Aorta (tissue), 5 donors: Measurements from ENCODE around the gene ABCC4. TPM values are rescaled to one million over a fixed set of nuclear protein-coding genes. Genes with fewer than 3 reads are reported as not detected.

Source experiments
- ATAC-seq: fragments of 200-7000 bp; cut with Tn5 transposase; one replicate; pipeline ENCODE4 v1.9.1; 2022; ENCODE audit warnings: moderate library complexity; ENCODE audit not compliant: low FRiP score
- DNase-seq, 2 donors: peaks; one replicate each; pipeline ENCODE4 v3.0.0-alpha.2; 2020
- H3K27ac ChIP-seq, 2 donors: one replicate each; pipeline ENCODE4 v1.5.1; 2013; ENCODE audit warnings: low read length in 2 of 2, mild to moderate bottlenecking in 2 of 2, moderate library complexity in 2 of 2, control low read depth in 1 of 2, inconsistent platforms in 1 of 2, low read depth in 1 of 2
- H3K27me3 ChIP-seq, 2 donors: one replicate each; pipeline ENCODE4 v1.6.1; 2013; ENCODE audit warnings: control low read depth in 1 of 2, low read length in 1 of 2, mild to moderate bottlenecking in 1 of 2, moderate library complexity in 1 of 2; ENCODE audit not compliant: insufficient read depth in 2 of 2, control insufficient read depth in 1 of 2
- H3K36me3 ChIP-seq, 2 donors: one replicate each; pipeline ENCODE4 v1.6.1; 2013; ENCODE audit warnings: control low read depth in 1 of 2, low read length in 1 of 2, mild to moderate bottlenecking in 1 of 2; ENCODE audit not compliant: insufficient read depth in 2 of 2, control insufficient read depth in 1 of 2
- H3K4me1 ChIP-seq, 2 donors: one replicate each; pipeline ENCODE4 v1.6.1; 2013; ENCODE audit warnings: low read length in 2 of 2, control low read depth in 1 of 2, mild to moderate bottlenecking in 1 of 2, moderate library complexity in 1 of 2; ENCODE audit not compliant: insufficient read depth in 2 of 2, control insufficient read depth in 1 of 2
- H3K4me3 ChIP-seq, 2 donors: one replicate each; pipeline ENCODE4 v1.5.1; 2013; ENCODE audit warnings: low read length in 2 of 2, control low read depth in 1 of 2, mild to moderate bottlenecking in 1 of 2
- H3K9me3 ChIP-seq: one replicate; pipeline ENCODE4 v1.6.1; 2013; ENCODE audit warnings: mild to moderate bottlenecking, low read length; ENCODE audit not compliant: control insufficient read depth
- WGBS, 2 donors: extraction: QIAGEN DNeasy Blood & Tissue Kit; methylation state at CpG; one replicate each; pipeline ENCODE4 v1.1.7; 2013; 5-methylcytosine and 5-hydroxymethylcytosine counted together
- intact Hi-C, 2 donors: fragments of 100-400 bp; cut with DNase I; formaldehyde crosslinking; loops; one replicate each; pipeline versions ENCODE4 v1.14.2 to v1.15.0; 2022
- polyA plus RNA-seq, 2 donors: library from polyadenylated mRNA; stranded (reverse); fragments of 200-250 nt; gene quantifications; one replicate each; pipeline ENCODE4 v1.2.3, GENCODE V29; 2013
- total RNA-seq, 2 donors: library from RNA; stranded (reverse); fragmentation: NEBNext Ultra II Directional; extraction: Animal tissue kit (Norgen Biotek cat#: 25700); gene quantifications; one replicate each; pipeline ENCODE4 v1.2.1, GENCODE V29; 2021
- donor health status: healthy with polysubstance abuse.
- donor health status: Bipolar disorder and iron deficiency.
- donor health status: DM: no; HTN: no; CAD: no.
- donor health status: DM: no; HTN: no; CAD: no.
- donor health status: DM: yes; HTN: yes; CAD: no.

ABCC4 gene
- total and polyA plus RNA-seq, 4 donors, result 0.38 to 18.6 (median 5.9) TPM

- Histone ChIP-seq H3K27ac (no peak overlapping the region), H3K36me3 (no peaks in the 10 kb centered on the region), H3K27me3 (peaks cover 0 to 1% of the 10 kb centered on the region in 2 donors), H3K9me3 (no peaks in the 10 kb centered on the region), H3K4me1 (no peaks in the 10 kb centered on the region), H3K4me3 (no peak overlapping the region)
- intact Hi-C loops, result no loop called here
- WGBS, 2 donors, result 80 to 86% methylated on average over 7 of the region's 7 CpGs
- ATAC-seq (no peak), DNase-seq (no peak)
Measured at GRCh38 chr13:95058680-95059079, 242.6 kb downstream of the ABCC4 start.

DNA sequence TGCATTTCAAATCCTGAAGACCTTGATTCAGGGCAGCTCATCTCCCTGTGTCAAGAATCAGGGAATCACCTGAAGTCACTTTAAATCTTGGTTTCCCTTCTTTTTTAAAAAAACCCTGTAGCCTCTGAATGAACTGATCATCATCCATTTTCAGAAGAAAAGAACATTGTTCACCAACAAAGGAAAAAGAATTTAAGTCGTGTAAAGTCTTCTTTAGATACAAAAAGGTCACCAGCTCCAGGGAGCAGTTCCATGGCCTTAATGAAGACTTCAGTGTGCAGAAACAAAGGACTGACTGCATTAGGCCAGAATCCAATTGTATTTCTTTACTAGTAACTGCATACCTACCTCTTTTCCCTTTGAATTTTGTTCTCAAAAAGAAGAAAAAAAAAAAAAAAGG lies 245.0 kb downstream of the ABCC4 start:
- no peak for ATAC-seq
- no peaks in the 10 kb centered on the region for H3K9me3 ChIP-seq
- no peaks in the 10 kb centered on the region for H3K36me3 ChIP-seq
- no peak for DNase-seq
- no peak overlapping the region for H3K27ac ChIP-seq
- no peaks in the 10 kb centered on the region for H3K4me1 ChIP-seq
- 45 to 47% methylated on average over 1 of the region's 1 CpG for WGBS, 2 donors
- intact Hi-C loops, result no loop called here
- H3K27me3 ChIP-seq, result peaks cover 0 to 1% of the 10 kb centered on the region in 2 donors
- no peak overlapping the region for H3K4me3 ChIP-seq

DNA sequence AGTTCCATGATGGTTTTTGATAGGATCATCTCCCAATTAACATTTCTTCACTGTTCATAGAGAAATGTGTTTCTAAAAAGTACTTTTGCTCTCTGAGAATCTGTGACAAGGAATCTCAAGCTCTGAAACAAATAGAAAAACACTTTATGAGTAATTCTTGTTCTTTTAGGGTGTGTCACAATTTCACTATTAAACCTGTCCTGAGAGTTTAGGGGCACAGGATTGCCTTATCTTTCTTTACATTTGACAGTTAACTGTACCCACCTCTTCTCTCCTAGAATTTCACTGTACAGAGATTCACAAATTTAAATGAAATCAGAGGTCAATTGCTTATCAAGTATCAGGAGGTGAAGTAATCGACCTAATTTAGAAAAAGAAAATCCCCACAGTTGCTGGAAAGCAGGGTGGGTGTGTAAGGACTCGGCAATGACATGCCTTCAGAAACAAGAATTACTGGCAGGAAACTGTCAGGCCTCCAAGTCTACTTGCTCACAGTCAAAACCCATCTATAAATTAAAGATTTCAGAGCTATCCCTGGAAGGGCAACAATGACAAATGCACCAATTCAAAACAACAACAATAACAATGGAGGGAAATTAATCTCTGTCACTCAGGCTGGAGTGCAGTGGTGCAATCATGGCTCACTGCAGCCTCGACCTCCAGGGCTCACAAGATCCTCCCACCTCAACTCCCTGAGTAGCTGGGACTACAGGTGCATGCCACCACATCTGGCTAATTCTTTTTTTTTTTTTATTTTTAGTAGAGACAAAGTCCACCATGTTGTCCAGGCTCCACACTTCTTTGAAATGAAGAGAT lies 250.2 kb downstream of the ABCC4 start:
- H3K9me3 ChIP-seq, result no peaks in the 10 kb centered on the region
- no peak for DNase-seq
- no peaks in the 10 kb centered on the region for H3K36me3 ChIP-seq
- intact Hi-C loops, result no loop called here
- H3K27me3 ChIP-seq, result peaks cover 0 to under 1% of the 10 kb centered on the region in 2 donors
- ATAC-seq, result no peak
- no peak overlapping the region for H3K27ac ChIP-seq
- H3K4me3 ChIP-seq, result no peak overlapping the region
- H3K4me1 ChIP-seq, result no peaks in the 10 kb centered on the region
- 37 to 44% methylated on average over 3 of the region's 3 CpGs for WGBS, 2 donors

DNA sequence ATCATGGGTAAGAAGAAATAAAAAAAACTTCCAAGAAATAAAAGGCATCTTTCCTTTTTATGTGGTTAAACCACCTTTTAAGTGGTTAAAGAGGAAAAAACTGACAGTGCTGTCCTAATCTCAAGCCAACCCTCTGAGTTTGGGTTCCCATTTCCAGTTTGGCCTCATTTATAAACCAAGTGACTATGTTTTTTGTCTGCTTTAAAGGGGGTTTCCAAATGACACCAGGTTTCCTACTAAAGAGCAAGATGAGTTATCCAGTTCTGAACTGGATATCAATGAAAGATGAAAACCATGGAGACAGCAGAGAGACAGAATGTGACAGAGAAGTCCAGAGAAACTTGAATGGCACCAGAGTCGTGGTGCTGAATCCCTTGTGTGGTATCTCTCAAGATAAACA lies 251.5 kb downstream of the ABCC4 start:
- Histone ChIP-seq H3K4me1 (no peaks in the 10 kb centered on the region), H3K4me3 (no peak overlapping the region), H3K27me3 (no peaks in the 10 kb centered on the region), H3K36me3 (no peaks in the 10 kb centered on the region), H3K9me3 (no peaks in the 10 kb centered on the region), H3K27ac (no peak overlapping the region)
- intact Hi-C loops, result no loop called here
- ATAC-seq (no peak), DNase-seq (no peak)
- WGBS, 2 donors, result 19 to 21% methylated on average over 1 of the region's 1 CpG

- Histone ChIP-seq H3K4me3 (no peak overlapping the region), H3K9me3 (no peaks in the 10 kb centered on the region), H3K27me3 (no peaks in the 10 kb centered on the region), H3K4me1 (no peaks in the 10 kb centered on the region), H3K27ac (no peak overlapping the region), H3K36me3 (peaks cover 0 to 2% of the 10 kb centered on the region in 2 donors)
- ATAC-seq (no peak), DNase-seq (no peak)
- intact Hi-C loops, result no loop called here
- 83 to 86% methylated on average over 4 of the region's 4 CpGs for WGBS, 2 donors
Measured at GRCh38 chr13:95044452-95045205, 256.6 kb downstream of the ABCC4 start.

DNA sequence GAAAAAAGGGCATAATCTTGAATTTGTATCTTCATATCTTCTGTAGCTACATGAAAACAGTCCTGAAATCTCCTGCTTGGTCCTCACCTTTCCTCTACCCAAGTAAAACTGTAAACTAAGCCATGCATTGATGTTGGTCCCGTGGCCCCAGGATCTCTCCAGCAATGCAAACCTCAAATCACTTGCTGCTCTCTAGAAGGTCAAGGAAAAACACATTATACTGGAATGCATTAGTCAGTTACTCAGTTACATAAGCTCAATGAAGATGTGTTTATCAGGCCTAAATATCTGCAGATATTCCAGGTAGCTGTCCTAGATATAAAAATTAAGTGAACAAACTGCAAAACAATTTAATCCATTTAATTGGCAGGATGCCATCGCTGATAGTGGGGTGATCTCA lies 261.8 kb downstream of the ABCC4 start:
- no peaks in the 10 kb centered on the region for H3K27me3 ChIP-seq
- H3K9me3 ChIP-seq, result no peaks in the 10 kb centered on the region
- ATAC-seq (no peak), DNase-seq (no peak)
- no peak overlapping the region for H3K4me3 ChIP-seq
- intact Hi-C loops, result no loop called here
- no peaks in the 10 kb centered on the region for H3K4me1 ChIP-seq
- H3K36me3 ChIP-seq, result peaks cover under 1 to 2% of the 10 kb centered on the region in 2 donors
- 77 to 81% methylated on average over 2 of the region's 2 CpGs for WGBS, 2 donors
- H3K27ac ChIP-seq, result no peak overlapping the region

DNA sequence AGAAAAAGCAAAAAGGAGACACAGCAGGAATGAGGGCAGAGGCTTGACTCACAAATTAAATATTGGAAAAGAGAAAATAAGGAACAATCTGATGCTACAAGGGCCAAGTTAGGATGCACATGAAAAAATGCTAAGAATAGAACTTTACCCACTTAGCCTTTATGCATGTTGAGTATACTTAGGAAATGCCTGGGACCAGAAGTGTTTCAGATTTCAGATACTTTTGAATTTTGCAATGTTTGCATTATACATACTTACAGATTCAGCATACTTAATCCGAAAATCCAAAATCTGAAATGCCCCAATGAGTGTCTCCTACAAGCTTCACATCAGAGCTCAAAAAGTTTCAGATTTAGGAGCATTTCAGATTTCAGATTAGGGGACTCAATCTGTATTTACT lies 262.3 kb downstream of the ABCC4 start:
- H3K36me3 ChIP-seq, result peaks cover 2% of the 10 kb centered on the region in 2 donors
- no peaks in the 10 kb centered on the region for H3K4me1 ChIP-seq
- no peak for ATAC-seq
- intact Hi-C loops, result no loop called here
- H3K9me3 ChIP-seq, result no peaks in the 10 kb centered on the region
- no peaks in the 10 kb centered on the region for H3K27me3 ChIP-seq
- H3K27ac ChIP-seq, result no peak overlapping the region
- no peak for DNase-seq
- WGBS, 2 donors, result 85 to 88% methylated on average over 1 of the region's 1 CpG
- H3K4me3 ChIP-seq, result no peak overlapping the region

GRCh38 chr13:95035311-95036109 lies 265.7 kb downstream of the ABCC4 start:
- DNase-seq (no peak), ATAC-seq (no peak)
- no peak overlapping the region for H3K27ac ChIP-seq
- intact Hi-C loops, result no loop called here
- WGBS, 2 donors, result 86 to 87% methylated on average over 7 of the region's 7 CpGs
- no peaks in the 10 kb centered on the region for H3K27me3 ChIP-seq
- no peaks in the 10 kb centered on the region for H3K9me3 ChIP-seq
- H3K4me3 ChIP-seq, result no peak overlapping the region
- no peaks in the 10 kb centered on the region for H3K4me1 ChIP-seq
- H3K36me3 ChIP-seq, result peaks cover 0 to 2% of the 10 kb centered on the region in 2 donors
